ENCODE data around the gene ADGRD1.

The ADGRD1 gene

DNA sequence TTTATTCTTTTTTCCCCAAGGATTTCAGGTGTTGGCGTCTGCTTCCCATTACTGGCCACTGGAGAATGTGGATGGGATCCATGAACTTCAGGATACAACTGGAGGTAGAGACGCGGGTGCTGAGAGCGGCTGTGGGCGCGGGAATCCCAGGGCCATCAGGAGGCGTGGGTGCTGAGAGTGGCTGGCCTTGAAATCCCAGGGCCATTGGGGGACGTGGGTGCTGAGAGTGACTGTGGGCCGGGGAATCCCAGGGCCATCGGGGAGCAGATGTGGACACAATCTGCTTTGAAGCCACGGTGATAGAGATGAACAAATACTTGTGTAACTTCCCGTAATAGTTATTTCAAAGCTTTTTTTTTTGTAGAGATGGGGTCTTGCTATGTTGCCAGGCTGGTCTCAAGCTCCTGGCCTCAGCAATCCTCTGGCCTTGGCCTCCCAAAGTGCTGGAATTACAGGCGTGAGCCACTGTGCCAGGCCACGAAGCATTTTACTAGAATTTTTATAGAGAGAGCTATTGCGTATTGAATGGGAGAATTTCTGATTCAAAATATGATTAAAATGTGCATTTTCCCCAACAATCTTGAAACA lies 12.8 kb downstream of the ADGRD1 start:
- DNase-seq (ENCODE audit: low read depth) = no peak

DNA sequence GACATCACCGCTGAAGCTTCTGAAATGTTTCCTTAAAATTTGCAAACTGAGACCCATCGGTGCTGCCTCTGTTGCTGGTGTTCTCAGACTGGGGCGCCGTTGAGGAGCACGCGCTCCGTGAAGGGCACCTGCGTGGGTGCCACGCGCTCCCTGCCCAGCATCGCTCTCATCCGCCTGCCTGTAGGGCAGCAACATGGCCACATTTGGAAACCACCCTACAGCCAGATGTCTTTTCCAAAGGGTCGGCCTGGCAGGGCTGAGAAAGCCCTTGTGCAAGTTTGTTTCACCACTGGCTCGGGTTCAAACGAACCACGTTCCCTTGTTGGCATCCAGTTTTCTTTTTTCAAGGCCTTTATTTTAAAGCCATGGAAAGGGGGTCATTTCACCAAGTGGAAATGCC lies 13.9 kb downstream of the ADGRD1 start:
- DNase-seq (ENCODE audit: low read depth) = no peak

DNA sequence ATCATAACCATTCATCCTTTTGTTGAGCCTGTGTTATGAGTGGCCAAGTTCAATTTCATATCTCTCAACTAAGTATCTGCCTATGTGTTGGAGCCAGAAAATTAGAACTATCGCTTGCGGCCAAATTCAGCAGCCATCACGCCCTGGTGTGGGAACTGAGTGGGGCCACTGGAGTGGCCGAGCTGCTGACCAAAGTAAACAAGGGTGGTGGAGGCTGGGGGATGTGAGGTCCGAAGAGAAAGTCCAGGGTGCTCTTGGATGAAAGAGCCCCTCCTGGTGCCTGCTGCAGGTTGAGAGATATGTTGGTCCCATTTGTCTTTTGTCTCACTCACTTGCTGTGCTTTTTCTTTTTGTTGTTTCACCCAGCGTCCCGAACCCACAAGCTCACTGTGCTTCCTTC lies 14.9 kb downstream of the ADGRD1 start:
- DNase-seq (ENCODE audit: low read depth) = no peak

DNA sequence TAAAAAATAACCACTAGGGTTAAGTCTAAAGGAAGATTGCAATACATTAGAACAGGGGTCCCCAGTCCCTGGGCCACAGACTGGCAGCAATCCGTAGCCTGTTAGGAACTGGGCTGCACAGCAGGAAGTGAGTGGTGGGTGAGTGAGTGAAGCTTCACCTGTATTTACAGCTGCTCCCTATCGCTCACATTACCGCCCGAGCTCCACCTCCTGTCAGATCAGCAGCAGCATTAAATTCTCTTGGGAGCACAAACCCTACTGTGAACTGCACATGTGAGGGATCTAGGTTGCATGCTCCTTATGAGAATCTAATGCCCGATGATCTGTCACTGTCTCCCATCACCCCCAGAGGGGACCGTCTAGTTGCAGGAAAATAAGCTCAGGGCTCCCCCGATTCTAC lies 15.5 kb downstream of the ADGRD1 start:
- DNase-seq (ENCODE audit: low read depth) = no peak

DNA sequence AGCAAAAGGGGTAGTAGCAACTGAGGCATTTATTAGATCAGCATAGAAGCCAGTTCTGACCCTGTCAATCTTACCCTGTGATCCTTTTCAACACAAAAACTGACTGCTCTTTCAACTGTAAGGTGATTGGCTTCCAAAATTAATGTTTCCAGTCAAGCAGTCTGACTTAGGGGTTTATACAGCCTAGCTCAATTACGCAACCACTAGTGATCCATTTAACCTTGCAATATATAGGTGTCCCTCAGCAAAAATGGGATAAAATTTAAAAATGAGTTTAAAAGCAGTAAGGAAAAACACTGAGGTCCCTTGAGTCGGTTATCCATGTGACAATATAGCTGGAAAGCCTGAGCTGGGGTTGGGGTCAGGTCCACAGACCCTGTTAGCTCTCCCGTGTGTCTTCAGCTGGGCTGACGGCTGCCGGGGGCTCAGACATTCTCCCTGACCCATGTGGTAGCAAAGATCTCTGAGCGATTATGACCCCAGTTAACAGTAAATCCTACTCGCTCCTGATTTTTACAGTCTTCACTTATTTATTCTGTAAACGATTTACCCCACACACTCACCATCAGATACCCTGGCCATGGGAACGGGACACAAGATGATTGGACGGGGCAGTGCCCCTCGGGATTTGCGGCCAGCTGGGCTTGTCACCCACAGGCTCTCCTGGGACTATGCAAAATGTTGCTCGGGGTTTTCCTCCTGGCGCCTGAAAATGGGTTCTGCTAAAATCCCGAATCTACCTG lies 16.6 kb downstream of the ADGRD1 start:
- DNase-seq (ENCODE audit: low read depth) = no peak

DNA sequence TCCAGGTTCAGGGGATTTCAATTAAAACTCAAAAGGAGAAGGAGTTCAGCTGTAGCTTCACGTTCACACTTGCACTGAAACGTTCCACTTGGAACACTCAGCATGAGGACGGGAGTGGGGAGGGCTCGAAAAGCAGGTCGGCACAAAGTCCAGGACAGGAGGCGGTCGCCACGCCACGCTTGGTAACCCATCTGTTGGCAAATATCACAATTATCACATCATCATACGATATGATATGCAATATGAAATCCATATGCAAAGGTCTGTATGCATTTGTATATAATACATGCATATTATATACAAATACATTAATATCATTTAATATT lies 17.2 kb downstream of the ADGRD1 start:
- no peak for DNase-seq (ENCODE audit: low read depth)

DNA sequence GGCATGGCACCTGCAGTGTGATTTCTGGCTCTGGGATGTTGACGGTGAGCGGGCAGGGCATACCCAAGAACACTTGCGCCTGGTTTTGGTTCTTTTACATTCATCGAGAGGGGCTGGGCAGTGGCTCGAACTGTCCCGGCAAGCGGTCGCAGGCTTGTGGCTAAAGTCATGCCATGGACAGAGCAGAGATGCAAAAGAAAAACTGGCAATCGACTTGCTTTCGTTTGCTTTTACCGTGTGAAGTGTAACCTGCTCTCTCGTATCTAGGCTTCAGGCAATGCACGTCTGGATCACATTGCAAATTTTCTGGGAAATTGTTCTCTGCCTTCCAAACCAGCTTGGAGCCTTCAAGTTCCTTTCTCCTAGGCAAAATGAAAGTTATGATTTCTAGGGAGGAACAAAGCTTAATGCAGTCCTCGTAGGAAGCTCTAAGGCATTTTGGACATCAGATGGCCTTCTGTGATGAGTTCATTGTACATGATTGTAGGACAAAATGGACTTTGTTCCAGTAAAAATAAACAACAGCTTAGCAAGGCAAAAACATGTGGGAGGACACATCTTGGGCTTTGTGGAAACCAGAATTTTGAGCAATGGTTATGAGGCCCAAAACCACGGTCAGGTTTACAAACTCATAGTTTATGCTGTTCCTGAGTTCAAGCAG lies 18.3 kb downstream of the ADGRD1 start:
- DNase-seq (ENCODE audit: low read depth) = no peak

DNA sequence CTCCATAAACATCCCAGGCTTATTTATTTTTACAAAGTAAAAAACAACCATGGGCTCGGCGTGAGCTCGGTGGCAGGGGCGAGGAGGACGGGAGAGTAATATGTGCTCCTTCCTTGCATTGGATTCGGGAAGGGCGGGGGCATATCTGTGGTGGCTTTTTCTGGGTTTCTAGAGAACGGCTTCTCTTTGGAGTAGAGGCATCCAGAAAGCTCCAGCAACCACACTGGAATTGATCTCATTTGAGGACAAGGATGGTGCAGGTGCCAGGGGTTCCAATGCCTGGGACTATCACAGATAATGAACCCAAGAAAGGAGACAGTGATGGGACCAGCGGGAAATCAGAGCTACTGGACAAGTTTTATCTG lies 18.9 kb downstream of the ADGRD1 start:
- no peak for DNase-seq (ENCODE audit: low read depth)

DNA sequence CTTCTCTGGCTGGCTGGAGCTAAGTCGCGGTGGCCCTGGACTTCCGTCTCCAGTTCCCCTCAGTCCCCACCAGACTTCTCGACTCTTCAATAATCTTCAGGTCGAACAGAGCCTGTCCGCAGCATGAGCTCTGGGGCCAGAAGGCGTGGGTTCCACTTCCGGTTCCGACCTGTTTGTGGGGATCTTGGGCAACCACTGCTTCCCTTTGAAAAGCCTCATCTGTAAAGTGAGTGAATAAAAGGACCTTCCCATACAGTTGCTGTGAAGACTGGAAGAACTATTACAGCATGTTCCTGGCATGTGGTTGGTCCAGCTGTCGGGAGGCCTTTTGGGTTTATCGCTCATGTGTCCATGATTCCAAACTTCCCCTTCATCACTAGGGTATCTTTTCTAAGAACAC lies 19.4 kb downstream of the ADGRD1 start:
- DNase-seq (ENCODE audit: low read depth) = no peak

DNA sequence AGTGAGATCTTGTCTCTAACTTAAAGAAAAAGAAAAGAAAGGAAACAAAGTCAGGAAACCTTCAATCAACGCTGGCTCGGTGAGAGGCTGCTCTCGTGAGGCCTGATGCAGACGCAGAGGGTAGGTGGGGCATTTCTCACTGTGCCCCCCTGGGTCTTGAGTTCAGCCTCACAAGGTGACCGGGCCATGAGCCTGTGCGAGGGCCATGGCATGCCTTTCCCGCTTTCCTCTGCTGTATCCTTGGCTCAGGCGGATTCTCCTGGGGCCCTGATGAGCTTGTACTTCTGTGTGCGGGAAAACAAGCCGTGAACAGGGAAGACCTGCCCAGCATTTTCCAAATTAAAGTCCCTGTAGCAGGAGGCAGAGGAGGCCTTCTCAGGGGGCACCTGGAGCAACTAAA lies 20.2 kb downstream of the ADGRD1 start:
- DNase-seq (ENCODE audit: low read depth) = no peak

DNA sequence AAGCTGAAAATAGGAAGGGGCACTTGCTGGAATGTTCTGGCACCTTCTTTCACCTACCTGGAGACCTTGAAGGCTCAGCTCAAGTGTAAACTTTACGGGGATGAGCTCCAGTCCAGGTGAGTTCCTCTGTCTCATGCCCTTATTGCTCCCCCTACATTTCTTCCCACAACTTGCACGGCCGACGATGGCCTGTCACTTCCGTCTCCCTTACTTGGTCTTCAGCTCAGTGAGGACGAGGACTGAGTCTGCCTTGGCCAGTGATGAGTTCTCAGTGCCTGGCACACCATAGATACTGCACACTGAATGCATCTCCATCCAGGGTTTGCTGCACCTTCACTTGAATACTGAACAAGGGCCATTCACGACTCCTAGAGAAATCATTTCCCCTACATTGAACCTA lies 21.4 kb downstream of the ADGRD1 start:
- no peak for DNase-seq (ENCODE audit: low read depth)

DNA sequence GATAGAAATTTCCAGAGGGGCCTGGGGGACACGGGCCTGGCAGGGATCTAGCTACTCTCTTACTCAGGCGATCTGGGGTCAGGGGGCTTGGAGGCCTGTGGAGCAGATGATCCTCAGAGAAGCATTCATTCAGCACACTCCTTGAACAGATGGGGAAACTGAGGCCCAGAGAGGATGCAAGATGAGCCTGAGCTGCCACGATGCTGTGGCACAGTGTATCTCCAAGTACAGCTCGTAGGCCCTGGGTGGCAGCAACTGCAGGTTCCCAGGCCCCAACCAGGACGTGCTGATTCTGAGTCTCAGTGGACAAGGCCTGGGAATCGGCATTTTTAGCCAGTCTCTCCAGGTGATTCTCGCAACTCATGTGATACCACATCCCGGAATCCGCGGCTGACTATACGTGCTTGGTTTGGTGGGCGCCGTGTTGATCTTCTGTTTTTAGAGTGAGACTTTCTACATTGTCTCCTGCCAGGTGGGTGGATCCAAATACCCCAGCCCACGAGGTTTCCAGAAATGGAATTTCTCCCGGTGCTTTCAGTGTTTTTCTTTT lies 22.5 kb downstream of the ADGRD1 start:
- no peak for DNase-seq (ENCODE audit: low read depth)

DNA sequence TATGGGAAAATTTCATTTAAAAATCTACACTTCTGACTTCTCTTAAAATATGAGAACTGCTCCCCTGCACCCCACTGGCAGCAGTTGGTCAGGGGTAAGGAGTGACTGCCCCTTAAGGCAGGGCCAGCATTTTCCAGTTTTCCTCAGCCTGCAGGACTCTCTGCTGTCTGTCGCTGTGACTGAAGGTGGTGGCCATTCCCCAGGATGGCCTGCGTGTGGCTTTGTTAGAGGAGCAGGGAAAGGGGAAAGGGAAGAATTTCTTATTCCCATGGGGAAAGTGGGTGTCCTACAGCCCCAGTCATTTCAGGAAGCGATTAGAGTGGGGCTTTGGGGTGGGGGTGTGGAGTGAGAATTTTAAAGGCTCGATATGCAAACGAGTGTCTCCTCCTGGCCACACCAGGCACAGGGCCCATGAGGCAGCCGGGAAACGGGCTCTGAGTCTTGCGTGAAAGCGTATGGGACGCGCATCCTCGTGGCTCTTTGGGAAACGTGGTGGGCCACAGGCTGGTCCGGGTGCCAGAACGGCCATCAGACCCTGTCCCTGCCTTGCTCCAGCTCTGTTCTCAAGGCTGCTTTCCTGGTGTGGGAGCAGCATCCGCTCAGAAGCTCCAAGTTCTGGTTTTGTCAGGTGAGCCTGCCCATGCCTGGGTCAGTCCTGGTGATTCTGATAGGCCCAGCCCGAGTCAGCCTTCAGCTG lies 23.5 kb downstream of the ADGRD1 start:
- no peak for DNase-seq (ENCODE audit: low read depth)

DNA sequence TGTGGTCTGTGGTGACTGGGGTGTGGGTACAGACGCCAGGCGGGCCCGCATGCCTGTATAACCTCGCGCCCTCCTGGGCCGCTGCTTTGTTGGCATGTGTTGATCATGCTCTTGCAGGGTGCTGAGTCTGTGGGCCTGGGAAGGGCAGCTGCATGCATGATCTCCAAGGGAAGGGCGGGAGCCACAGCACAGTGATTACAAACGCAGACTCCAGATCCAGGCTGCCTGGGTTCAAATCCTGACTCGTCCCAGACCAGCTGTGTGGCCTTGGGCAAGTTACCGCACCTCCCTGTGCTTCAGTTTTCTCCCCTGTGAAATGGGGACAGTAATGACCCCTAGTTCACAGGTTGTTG lies 24.0 kb downstream of the ADGRD1 start:
- DNase-seq (ENCODE audit: low read depth) = no peak

DNA sequence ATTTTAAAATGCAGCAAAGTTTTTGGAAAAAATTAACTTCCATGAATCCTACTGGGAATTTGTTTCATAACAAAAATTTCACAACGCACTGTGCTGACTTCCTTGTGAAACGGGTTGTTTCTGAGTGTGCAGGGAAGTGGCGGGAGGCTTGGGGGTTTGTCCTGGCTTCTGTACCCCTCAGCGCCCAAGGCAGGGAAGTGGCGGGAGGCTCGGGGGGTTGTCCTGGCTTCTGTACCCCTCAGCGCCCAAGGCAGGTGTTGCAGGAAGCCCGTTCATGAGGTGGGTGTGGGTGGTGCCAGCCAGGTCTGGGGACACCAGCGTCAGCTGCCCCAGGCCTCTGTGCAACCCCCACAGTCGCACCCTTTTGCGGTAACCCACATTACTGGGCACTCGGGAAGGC lies 25.1 kb downstream of the ADGRD1 start:
- DNase-seq (ENCODE audit: low read depth) = no peak

DNA sequence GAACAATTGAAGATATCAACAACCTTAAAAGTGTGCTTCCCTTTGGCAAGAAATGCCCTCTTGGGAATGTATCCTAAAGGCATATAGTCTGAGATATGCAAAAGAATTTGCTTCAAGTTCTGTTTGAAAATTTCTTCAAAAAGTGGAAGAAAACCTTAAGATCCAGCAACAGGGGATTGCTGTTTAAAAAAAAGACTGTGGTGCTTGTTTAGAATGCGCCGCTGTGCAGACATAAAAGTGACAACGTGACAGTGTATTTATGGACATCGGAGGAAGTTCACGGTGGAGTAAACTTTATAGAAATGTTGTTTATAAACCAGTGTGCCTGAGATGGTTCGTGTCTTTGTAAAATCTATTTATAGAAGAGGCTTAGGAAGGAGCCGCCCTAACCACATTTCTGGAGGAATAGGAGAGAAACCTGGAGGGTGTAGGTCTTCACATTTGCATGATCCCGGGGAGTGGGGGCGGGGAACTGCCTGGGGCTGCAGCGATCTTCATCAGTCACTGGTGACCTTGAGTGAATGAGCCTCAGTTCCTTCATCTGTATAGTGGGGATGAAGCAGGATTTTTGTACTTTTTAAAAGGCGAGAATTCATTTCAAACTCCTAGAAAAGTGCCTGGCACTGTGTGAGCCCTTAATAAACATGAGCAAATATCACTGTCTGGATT lies 27.5 kb downstream of the ADGRD1 start:
- DNase-seq (ENCODE audit: low read depth) = no peak

DNA sequence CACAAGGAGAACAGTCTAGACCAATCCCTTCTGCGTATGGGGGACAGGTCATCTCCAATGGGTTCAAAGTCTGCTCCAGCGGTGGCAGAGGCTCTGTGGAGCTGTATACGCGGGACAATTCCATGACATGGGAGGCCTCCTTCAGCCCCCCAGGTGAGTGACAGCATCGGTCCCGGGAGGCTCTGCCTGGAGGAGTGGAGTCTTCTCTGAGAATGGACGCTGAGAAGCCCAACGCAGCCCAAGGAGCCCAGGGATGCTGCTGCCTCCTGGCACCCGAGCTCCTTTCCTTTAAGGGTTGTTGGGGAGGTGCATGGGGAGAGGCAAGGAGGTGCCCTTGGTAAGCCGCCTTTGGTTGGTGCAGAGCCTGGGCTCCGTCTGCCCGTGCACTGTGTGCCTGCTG lies 28.2 kb downstream of the ADGRD1 start:
- no peak for DNase-seq (ENCODE audit: low read depth)

DNA sequence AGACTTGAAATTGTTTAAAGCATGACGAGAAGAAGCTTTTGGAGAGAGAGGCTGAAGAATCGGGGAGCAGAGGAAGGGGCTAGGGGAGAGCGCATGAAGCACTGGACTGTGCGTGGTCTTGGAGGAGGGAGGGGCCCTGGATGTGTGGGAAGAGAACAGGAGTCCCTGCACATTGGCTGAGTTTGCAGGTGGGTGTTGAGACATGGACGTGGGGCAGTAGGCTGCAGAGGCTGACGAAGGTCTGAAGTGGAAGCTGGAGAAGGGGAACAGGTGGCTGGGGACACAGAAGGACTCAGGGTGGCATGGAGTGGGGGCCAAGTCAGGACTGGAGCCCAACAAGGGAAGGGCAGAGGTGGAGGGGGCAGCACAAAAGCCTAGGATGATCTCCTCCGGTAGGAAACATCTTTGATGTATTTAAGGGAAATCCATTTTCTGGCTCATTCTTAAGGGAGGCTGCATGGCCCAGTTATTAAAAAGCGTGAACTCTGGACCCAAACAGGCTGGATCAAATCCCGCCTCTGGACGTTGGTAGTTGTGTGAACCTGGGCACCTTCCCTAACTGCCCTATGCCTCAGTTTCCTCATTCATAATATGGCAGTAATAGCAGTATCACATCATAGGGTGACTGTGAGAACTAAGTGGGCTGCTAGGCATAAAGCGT lies 29.0 kb downstream of the ADGRD1 start:
- DNase-seq (ENCODE audit: low read depth) = no peak

DNA sequence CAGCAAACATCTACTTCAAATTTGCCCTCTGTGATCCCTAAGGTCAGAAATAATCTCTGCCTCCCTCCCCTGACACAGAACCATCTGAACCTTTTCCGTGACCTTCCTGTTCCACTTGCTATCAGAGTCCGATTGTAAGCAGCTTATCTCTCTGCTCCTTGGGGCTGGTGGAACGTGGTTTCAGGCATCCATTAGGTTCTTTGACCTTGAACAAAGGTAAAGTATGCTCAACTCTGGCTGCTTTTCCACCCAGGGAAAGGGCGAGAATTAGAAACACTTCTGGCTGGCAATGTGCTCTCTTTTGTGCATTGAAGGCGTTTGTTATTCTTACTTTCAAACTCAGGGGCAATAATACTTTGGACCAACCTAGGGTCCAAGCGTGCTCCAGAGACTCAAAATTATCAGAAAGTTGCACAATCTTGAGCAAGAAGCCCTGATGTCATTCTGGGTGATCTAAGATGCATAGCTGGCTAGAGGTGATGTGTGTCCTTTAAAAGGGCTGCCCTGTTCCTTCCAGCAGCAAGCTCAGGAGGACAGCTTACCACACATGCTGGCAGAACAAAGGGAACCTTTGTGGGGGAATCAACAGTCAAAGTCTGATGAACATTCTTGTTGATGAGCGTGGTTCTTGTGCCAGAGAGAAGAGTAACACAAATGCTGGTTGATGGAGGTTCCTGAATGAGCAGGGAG lies 29.8 kb downstream of the ADGRD1 start:
- no peak for DNase-seq (ENCODE audit: low read depth)

DNA sequence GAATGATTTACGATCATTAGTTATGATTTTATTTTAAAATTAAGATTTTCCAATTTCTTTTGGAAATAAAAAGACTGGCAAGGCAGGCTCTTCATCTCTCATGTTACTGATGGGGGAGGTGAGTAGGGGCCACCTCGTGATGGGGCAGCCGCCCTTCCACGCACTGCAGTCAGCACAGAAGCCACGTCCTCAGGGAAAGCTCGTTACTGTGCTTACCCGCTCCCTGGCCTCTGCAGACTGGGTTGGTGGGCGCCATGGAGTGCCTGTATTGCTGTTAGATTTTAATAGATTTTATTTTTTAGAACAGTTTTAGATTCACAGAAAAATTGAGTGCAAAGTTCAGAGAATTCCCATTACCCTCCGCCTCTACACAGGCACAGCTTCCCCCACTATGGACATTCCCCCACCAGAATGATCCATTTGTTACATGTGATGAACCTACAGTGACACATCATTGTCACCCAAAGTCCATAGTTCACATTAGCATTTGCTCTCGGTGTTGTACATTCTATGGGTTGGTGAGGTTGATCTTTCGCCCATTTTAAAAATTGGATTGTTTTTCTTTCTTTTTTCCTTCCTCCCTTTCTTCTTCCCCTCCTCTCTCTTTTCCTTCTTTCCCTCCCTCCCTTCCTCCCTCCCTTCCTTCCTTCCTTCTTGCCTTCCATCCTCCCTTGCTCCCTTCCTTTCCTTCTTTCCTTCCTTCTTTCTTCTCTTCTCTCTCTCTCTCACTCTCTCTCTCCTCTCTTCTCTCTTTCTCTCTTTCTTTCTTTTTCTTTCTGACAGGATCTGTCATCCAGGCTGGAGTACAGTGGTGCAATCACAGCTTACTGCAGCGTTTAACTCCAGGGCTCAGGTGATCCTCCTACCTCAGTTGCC lies 30.7 kb downstream of the ADGRD1 start:
- no peak for DNase-seq (ENCODE audit: low read depth)

All from stimulated activated CD8-positive, alpha-beta memory T cell treated with anti-CD3 and anti-CD28 coated beads, Interleukin-15, amount 100 ng/mL, for 1 hour (primary cell).